BJ (cell line): ENCODE results near the gene MEGF9. TPM values are rescaled to one million over a fixed set of nuclear protein-coding genes. Genes with fewer than 3 reads are reported as not detected.
A peak's percentile ranks its signal among the peaks of the same experiment; 100 is the strongest.

ENCODE experiments used
- CTCF ChIA-PET: fragments of 350-600 bp; formaldehyde crosslinking; extraction: SDS; loops from one replicate; lab custom pipeline; 2021; ENCODE audit warnings: antibody characterized with exemption, inconsistent platforms; lab: Yijun Ruan, JAX
- POLR2A ChIA-PET: fragments of 300-600 bp; sonication (Branson Sonifier 250); formaldehyde crosslinking; extraction: SDS; loops from one replicate; lab custom pipeline; 2021; ENCODE audit warnings: antibody characterized with exemption; lab: Charles Lee
- DNase-seq: peaks from one replicate; pipeline ENCODE4 v3.0.0-alpha.2; 2011; ENCODE audit warnings: low read depth
- H3K27me3 ChIP-seq: 2 replicates; pipeline ENCODE4 v1.6.0; 2011; ENCODE audit warnings: low read length; ENCODE audit not compliant: control insufficient read depth, insufficient read depth
- H3K36me3 ChIP-seq: 2 replicates; pipeline ENCODE4 v1.5.1; 2011; ENCODE audit warnings: low read length; ENCODE audit not compliant: control insufficient read depth, insufficient read depth
- H3K4me3 ChIP-seq: 2 replicates; pipeline ENCODE4 v1.5.1; 2011; ENCODE audit warnings: low read depth, mild to moderate bottlenecking, control low read depth, low read length
- polyA minus RNA-seq: library from RNA; depleted of rRNA, polyadenylated mRNA; stranded (reverse); fragments of >200 nt; gene quantifications from 2 replicates; pipeline ENCODE4 v1.2.3, GENCODE V29; 2011; rRNA and poly(A)+ RNA removed
- polyA plus RNA-seq: library from polyadenylated mRNA; depleted of rRNA; stranded (reverse); fragments of >200 nt; gene quantifications from 2 replicates; pipeline ENCODE4 v1.2.3, GENCODE V29; 2011; rRNA removed
- TF ChIP-seq, protein P1 (sequence below): IDR thresholded peaks from 2 replicates; pipeline ENCODE4 v1.5.1; 2011; ENCODE audit warnings: low read depth, mild to moderate bottlenecking, control low read depth, inconsistent platforms, low read length, moderate library complexity; ENCODE audit not compliant: insufficient read depth

Gene MEGF9
- polyA plus RNA-seq (1.1 and 2.0 TPM in 2 replicates), polyA minus RNA-seq (0.85 and 1.3 TPM in 2 replicates)

DNA sequence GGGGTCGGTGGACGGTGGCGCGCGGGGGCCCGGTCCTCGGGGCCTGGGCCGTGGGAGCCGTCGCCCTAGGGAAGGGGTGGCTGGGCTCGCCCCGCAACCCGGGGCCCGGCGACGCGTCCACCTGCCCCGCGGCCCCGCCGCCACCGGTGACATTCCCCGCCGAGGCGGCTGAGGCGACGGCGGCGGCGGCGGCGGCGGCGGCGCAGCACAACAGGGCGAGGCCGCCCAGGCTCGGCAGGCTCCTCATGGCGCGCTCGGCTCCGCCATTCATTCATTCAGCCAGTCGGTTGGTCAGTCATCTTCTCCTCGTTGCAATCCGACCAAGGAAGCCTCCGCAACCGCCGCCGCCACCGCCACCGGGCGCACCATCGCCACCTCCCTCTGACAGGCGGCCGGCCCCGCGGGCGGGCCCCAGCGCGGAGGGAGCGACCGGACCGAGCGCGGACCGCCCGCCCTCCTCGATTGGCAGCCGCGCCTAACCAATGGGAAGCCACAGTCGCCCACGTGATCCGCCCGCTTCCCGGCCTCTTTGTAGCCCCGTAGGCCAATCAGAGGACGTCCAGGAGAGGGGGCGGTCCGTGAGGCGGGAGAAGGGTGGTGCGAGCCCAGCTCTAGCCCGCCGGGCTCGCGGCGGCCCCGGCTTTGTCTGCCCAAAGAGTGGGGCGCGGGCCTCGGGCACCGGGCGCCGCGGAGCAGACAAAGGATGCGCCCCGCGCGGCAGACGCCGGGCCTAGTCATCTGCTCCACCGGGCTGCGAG is at the start of gene MEGF9:
TSS of gene MEGF9 (minus strand) at position 383 of the 758 bp plus-strand sequence. CDS start at position 271, 112 bp downstream.
- ChIA-PET CTCF (interaction anchor here (0.6 to 1.0 kb wide), 2 partner anchors 15 to 17 kb away, joined by 3 to 4 read pairs; no protein-coding TSS in a partner anchor), POLR2A (interaction anchor here (0.6 kb wide), 1 partner anchor 80 kb away, joined by 5 read pairs; no protein-coding TSS in a partner anchor)
- Histone ChIP-seq H3K36me3 (no peaks in the 10 kb centered on the region), H3K4me3 (peak within 1 kb of the TSS; percentile 82), H3K27me3 (no peaks in the 10 kb centered on the region)
- TF ChIP-seq, protein P1, sequence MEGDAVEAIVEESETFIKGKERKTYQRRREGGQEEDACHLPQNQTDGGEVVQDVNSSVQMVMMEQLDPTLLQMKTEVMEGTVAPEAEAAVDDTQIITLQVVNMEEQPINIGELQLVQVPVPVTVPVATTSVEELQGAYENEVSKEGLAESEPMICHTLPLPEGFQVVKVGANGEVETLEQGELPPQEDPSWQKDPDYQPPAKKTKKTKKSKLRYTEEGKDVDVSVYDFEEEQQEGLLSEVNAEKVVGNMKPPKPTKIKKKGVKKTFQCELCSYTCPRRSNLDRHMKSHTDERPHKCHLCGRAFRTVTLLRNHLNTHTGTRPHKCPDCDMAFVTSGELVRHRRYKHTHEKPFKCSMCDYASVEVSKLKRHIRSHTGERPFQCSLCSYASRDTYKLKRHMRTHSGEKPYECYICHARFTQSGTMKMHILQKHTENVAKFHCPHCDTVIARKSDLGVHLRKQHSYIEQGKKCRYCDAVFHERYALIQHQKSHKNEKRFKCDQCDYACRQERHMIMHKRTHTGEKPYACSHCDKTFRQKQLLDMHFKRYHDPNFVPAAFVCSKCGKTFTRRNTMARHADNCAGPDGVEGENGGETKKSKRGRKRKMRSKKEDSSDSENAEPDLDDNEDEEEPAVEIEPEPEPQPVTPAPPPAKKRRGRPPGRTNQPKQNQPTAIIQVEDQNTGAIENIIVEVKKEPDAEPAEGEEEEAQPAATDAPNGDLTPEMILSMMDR: no peak
- DNase-seq: peak; percentile 80

DNA sequence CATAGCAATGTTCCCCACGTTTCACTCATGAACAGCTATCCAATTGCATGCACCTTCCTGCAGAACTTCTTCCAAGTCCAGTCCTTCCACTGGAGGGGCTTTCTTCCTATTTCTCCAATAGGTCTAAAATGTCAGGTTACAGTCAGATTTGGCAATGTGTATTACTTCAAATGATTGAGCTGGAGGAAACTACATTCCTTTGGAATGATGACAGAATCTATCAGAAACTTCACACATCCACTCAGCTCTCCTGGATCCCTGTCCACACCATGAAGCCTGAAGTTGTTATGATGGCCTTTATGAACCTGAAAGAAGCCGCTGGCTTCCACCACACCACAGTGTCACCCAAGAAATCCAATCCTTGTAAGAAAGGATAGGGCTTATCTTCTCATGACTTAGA is 46.7 kb upstream of the MEGF9 start:
- no peak for DNase-seq
- Histone ChIP-seq H3K36me3 (peaks cover 8% of the 10 kb centered on the region), H3K4me3 (no peak overlapping the region), H3K27me3 (no peaks in the 10 kb centered on the region)
- TF ChIP-seq, protein P1: no peak
- POLR2A ChIA-PET: no interaction called here
- CTCF ChIA-PET: interaction anchor here (1.1 to 2.5 kb wide), 2 partner anchors 176 to 216 kb away, joined by 3 to 9 read pairs; no protein-coding TSS in a partner anchor

DNA sequence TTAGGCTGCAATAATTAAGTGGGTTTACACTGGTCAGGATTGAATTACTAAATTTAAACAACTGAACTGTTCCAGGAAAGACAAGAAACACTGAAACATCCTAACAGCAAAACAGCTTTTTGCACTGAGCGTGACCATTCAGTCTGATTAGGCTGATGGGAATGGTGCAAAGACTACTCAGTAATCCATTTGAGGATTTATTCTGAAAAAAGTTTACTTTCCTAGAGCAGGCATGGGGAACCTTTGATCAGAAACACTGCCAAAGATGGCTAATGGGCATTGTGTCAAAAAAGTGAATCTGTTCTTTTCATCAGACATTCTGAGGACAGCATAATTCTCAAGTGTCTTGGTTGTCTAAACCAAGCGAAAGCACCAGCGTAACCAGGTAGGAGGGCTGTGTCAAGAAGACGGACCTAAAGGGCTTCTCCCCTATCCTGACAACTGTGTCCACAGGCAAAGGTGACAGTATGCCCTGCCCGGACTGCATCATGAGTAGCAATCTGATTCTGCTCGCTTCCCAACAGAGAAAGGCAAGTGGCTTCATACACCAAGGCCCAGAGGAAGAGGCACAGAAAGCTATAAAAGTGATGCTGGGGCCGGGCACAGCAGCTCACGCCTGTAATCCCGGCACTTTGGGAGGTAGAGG is 45.6 kb upstream of the MEGF9 start:
- CTCF ChIA-PET: interaction anchor here (1.0 to 1.1 kb wide), 2 partner anchors 12 to 222 kb away, joined by 3 to 4 read pairs; no protein-coding TSS in a partner anchor
- Histone ChIP-seq H3K36me3 (peaks cover 8% of the 10 kb centered on the region), H3K27me3 (no peaks in the 10 kb centered on the region), H3K4me3 (no peak overlapping the region)
- POLR2A ChIA-PET: no interaction called here
- DNase-seq: no peak
- TF ChIP-seq, protein P1: no peak

DNA sequence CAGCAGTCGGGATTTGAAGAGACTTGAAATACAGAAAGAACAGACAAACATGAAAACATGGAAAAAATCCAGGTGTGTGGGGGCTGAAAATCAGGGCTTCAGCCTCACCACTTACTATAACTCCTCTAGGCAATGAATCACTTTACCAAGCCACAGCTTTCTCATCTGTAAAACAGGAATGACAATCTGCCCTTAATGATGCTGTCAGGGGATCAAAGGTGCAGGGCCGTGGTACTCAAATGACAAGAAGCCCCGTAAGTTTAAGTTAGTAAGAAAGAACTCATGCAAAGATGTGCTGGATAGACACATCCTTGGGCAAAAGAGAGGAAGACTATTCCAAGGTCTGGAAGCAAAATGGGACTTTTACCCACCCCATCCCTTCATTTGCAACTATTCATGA is 44.3 kb upstream of the MEGF9 start:
- DNase-seq: no peak
- Histone ChIP-seq H3K27me3 (no peaks in the 10 kb centered on the region), H3K36me3 (peaks cover 3% of the 10 kb centered on the region), H3K4me3 (no peak overlapping the region)
- ChIA-PET POLR2A (no interaction called here), CTCF (no interaction called here)
- TF ChIP-seq, protein P1: no peak
